M059J (cell line): Measurements from ENCODE around the gene TBC1D22B. TPM values are rescaled to one million over a fixed set of nuclear protein-coding genes. Genes with fewer than 3 reads are reported as not detected.
A peak's percentile ranks its signal among the peaks of the same experiment; 100 is the strongest.
"Not testable (repeated sequence)": the region's sequence is repeated elsewhere in the genome, so short reads cannot be mapped to it uniquely, and the experiment has no call there.

Source experiments
- DNase-seq: peaks from one replicate; pipeline ENCODE4 v3.0.0-alpha.2; 2012; ENCODE audit warnings: low read depth
- total RNA-seq: library from RNA; depleted of rRNA; stranded (reverse); fragments of >200 nt; shearing (Covaris generic); gene quantifications from 2 replicates; pipeline ENCODE4 v1.2.3, GENCODE V29; 2014

Gene TBC1D22B
- total RNA-seq, 1 experiment from 2014 or later: 13.9 TPM

DNA sequence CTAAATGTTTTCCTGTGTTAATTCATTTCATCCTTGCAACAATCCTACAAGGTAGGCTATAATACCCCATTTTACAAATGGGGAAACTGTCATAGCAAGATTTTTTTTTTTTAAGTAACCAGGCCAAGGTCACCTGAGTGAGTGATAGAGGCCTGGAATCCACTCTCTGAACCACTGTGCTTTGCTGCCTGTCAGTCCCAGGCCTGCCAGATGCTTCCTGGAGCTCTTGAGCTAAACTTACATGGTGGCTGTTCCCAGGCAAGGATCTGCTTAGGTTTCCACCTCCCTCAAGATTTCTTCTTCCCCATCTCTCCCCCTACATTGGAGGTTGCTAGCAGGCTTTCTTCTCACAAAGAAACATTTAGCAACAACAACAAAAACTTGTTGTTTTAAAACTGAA lies 63.5 kb downstream of the TBC1D22B start:
- no peak for DNase-seq

DNA sequence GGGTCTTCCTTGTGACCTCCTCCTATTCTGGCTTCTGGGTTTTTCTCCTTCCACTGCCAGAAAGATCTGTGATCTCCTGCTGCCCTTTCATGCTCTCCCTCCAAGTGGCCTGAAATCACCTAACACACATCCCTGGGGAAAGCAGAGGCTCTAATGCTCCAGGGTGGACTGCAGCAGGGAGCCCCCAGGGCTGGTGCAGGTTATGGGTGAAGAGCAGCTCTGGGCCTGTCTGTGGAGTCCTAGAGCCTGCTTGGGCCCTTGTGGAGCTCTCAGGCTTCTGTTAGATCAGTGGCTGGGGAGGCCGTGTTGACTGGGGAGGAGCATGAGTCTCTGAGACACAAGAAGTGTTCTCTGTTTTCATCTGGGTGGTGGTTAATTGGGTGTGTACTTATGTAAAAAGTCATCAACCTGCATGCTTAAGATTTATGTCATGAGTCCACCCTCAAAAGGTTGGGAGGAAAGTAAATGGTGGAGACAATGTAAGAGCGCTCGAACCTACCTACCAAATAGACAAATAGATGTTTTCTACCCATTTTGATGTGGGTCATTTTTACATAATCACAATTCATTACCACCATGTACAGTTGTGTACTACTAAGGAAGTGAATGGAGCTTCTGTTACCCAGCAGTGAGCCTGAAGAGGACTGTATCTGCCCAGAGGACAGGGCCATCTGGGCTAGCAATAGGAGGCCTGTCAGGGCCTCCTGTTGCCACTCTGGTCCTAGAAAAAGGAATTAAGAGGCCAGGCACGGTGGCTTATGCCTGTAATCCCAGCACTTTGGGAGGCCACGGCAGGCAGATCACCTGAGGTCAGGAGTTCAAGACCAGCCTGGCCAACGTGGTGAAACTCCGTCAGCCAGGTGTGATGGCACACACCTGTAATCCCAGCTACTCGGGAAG lies 64.2 kb downstream of the TBC1D22B start:
- no peak for DNase-seq

DNA sequence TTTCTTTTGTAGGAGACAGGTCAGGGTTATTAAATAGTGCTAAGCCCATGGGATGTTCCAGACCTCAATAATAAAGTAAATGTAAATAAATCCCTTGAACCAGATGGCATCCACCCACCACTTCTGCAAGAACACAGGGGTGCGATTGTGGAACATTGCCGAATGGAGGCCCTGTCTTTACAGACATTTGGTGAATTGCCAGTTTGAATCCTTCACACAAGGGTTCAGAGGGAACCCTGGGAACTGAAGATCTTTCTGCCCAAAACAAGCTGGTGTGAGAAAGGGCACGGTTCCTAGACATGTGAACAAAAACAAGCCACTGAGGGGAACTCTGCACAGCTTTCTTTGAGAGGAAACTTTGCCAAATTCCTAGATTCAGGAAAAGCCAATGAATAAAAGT lies 66.0 kb downstream of the TBC1D22B start:
- DNase-seq: peak; percentile 28

DNA sequence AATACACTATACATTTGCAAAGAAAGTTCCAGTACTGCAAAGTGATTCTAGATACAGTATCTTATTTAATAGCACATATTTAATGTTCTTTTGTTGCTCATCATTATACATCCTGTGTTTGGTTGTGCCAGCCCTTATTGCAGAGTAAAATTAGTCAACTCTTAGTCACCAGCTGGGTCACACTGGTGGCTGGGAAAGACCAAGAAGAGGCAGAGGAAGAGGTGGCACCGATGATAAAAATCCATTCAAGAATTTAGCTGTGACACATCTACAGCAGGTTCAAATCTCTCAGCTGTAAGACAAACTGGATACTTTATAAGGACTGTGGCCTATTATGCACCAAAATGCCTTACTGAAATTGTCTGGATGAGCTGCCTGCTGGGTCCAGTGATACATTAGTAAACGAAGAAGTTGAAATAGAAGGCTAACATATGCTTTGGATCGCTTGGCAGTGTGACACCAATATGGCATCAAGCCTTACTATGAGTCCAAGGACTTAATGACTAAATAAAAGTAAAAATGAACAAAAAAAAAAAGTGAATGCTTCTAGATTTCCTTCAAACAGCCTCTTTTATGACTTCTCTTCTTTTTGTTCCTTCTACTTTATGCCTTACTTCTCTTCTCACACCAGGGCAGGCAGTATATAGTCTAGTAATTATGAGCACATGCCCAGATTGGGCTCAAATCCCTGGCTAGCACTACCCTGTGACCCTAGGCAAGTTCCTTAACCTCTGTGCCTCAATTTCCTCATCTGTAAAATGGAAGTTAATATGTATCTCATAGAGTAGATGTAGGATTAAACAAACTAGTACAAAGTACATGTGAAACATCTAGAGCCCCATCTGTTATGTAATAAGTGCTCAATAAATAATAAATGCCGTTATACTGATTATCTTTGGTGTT lies 66.8 kb downstream of the TBC1D22B start:
- peak; percentile 90 for DNase-seq

DNA sequence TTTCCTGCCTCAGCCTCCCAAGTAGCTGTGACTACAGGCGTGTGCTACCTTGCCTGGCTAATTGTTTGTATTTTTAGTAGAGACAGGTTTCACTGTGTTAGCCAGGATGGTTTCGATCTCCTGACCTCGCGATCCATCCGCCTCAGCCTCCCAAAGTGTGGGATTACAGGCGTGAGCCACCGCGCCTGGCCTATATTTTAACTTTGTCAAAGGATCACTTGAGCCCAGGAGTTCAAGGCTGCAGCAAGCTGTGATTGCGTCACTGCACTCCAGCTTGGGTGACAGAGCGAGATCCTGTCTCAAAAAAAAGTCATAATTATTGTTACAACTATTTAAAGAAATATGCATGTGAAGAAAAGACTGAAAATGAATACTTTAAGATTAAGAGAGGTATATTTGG lies 72.8 kb downstream of the TBC1D22B start:
- DNase-seq: not testable (repeated sequence)

DNA sequence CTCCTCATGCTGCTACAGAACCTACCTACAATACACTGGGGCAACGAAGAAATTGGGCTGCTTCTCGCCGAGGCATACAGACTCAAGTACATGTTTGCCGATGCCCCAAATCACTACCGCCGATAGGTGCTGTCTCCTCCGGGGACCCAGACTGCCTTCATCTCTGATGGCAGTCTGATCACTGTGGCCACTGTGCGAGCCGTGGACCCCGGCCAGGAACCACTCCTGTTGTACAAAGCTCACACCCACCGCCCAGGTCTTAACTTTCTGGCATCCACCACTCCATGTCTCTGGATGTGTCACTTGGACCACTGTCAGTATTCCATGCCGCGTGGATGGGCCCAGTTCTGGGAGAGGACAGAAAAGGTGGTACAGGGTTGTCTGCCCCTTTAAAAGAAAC lies 73.5 kb downstream of the TBC1D22B start:
- DNase-seq: no peak

DNA sequence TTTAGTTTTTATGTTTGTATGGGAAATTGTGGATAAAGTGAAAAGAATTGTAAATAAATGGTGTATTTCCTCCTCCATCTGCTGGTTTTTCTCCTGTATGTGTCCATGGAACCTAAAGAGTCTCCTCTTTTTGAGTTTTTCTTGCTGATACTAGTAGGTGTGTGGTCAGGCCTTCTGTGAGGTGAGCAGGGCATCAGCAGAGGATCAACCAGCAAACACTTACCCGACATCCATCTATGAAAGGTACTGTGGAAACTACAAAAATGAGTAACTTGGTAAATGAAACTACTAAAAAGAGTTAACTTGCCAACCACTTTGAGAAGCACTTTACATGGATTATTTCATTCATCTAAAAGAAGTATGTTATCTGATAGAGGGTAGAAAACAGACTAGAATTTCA lies 75.3 kb downstream of the TBC1D22B start:
- no peak for DNase-seq

DNA sequence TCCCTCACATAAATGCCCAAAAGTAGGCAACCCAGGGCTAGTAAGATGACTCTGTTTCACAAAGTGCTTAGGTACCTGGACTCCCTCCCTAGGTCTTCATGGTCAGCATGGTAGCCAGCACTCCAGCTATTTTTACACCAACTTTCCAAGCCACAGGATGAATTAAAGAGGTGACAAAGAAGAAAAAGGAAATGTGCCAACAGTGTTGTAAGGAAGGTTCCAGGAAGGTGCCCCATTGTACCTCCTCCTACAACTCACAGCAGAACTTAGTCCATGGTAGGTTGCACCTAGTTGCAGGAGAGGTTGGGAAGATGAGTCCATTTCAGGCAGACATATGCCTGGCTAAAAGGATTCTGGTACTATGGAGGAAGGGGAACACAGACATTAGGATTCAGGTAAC lies 76.5 kb downstream of the TBC1D22B start:
- DNase-seq: no peak

DNA sequence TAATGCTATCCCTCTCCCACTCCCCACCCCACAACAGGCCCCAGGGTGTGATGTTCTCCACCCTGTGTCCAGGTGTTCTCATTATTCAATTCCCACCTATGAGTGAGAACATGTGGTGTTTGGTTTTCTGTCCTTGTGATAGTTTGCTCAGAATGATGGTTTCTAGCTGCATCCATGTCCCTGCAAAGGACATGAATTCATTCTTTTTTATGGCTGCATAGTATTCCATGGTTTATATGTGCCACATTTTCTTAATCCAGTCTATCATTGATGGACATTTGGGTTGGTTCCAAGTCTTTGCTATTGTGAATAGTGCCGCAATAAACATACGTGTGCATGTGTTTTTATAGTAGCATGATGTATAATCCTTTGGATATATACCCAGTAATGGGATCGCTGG lies 80.7 kb downstream of the TBC1D22B start:
- not testable (repeated sequence) for DNase-seq

DNA sequence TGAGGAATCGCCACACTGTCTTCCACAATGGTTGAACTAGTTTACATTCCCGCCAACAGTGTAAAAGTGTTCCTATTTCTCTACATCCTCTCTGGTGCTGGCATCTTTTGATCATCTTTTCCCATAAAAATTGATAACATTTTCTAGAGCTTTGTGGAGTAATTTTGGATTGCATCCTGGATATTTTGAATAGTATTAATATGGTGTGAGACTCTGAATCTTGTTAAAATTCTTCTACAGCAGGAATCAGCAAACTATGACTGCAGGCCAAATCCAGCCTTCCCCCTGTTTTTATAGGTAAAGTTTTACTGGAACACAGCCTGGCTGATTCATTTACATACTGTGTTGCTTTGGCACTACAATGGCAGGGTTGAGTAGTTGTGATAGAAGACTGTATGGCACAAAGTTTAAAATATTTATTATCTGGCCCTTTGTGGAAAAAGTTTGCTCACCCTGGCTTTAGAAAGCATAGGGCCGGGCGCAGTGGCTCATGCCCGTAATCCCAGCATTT lies 81.2 kb downstream of the TBC1D22B start:
- peak; percentile 44 for DNase-seq

DNA sequence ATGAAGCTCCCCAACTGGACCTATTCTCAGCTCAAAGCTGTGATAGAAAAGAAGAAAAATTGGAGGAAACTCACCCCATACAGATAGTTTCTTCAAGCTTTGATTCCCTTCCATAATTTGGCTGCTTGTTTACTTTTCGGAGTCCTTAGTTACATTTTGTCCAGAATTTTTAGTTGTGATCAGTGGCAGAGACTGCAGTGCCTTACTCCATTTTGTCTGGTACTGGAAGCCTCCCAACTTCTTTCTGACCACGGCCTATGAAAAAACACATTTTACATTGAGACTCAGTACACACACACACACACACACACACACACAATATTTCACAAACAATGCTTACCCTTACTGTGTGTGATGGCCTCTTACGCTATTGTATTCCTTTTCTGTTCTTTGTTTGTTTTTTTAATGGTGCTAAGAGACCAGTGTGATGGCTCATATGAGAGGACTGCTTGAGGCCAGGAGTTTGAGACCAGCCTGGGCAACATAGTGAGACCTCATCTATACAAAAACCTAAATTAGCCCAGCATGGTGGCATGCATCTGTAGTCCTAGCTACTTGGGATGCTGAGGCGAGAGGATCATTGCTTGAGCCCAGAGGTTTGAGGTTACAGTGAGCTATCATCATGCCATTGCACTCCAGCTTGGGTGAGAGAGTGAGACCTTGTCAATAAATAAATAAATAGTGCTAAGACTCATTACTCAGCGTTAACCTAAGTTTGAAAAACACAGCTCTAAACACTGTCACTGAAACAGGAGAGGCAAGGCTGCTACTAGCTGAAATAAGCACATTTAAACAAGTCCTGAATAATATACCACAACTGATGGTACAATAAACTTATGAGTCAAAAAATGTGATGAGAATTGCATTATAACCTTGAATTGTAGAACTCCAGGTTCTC lies 82.4 kb downstream of the TBC1D22B start:
- peak; percentile 77 for DNase-seq

DNA sequence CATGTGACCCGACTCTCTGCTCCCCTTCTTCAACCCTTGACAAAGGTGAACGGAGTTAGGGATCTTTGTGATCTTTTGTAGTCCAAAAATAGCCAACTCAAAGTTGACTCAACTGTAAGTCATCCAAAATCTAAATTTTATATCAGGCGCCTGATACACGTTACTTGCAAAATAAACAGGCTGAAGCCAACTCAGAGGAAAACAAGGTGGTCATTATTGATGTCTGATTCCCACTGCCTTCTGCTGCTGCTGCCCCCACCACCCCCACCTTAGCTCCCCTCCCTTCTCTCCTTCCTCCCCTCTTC lies 83.0 kb downstream of the TBC1D22B start:
- no peak for DNase-seq

DNA sequence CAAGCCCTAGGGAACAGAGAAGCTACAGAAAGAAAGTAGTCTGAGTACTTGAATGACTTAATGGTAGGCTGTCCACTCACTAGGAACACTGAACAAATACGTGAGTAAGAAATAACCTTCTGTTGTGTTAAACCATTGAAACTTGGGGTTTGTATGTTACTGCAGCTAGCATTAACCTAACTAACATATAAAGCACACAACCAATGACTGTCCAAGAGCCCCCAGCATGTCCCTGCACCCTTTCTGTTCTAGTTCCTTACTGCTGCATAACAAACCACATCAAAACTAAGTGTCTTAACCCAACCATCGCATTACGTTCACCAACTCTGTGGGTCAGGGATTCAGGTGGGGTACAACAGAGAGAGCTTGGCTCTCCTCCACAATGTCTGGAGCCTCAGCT lies 85.7 kb downstream of the TBC1D22B start:
- no peak for DNase-seq

DNA sequence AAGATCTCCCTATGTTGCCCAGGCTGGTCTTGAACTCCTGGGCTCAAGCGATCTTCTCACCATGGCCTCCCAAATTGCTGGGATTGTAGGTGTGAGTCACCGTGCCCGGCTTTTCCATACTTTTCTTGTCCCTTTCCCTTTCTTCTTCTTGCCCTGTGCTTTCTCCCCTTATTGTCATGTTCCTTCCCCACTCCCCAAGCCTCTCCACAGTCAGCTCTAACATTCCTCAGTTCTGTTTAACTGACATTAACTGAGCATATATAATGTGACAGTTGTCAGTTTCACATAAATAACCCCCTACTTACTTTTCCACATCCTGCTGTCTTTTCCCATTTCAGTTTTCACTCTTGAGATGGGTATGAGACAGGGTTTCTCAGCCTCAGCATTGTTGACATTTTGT lies 86.7 kb downstream of the TBC1D22B start:
- no peak for DNase-seq

DNA sequence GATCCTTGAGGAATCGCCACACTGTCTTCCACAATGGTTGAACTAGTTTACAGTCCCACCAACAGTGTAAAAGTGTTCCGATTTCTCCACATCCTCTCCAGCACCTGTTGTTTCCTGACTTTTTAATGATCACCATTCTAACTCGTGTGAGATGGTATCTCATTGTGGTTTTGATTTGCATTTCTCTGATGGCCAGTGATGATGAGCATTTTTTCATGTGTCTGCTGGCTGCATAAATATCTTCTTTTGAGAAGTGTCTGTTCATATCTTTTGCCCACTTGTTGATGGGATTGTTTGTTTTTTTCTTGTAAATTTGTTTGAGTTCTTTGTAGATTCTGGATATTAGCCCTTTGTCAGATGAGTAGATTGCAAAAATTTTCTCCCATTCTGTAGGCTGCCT lies 88.2 kb downstream of the TBC1D22B start:
- DNase-seq: not testable (repeated sequence)

DNA sequence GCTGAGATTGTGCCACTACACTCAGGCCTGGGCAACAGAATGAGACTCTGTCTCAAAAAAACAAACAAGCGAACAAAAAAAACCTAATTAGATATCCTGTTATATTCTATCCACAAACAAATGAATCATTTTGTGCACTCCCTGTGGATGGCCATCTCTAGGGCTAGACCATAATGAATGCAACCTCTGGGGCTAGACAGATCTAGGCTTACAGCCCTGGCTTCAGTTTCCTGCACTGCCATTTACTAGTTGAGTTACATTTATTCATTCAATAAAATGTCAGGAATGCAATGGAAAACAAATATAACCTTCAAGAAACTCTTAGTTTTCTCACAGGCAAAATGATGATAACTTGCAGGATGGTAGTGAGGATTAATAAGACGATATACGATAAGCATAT lies 89.6 kb downstream of the TBC1D22B start:
- no peak for DNase-seq

DNA sequence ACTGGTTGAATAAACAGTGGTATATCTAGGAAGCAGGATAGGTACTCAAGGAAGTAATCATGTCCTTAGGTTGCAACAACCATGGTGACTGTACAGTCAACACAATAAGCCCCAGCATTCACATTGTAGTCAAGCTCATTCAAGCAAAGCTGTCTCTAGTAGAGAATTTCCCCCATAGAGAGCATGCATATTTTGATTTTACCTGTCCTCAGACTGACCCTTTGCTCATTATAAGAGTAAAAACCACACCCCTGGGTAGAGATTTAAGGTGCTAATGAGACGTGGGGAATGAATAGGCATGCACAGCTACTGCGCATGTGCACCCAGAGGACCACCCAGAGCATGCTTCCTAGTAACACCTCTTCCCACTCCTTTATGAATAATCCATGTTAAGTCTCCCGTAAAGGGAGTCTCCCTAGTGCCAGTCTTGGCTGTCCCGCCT lies 90.1 kb downstream of the TBC1D22B start:
- DNase-seq: no peak

DNA sequence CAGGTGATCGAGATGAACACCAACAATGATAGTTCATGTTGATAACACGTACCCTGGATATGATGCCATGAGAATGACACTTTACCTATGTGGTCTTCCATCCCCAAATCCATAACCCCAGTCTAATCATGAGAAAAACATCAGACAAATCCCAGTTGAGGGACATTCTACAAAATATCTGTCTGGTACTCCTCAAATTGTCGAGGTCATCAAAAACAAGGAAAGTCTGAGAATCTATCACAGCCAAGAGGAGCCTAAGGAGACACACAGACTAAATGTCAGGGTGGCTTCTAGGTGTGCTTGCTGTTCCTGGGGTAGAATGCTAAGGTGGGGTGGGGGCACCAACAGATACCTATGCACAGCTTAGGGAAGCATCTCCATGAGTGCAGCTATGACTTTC lies 93.5 kb downstream of the TBC1D22B start:
- DNase-seq: no peak

DNA sequence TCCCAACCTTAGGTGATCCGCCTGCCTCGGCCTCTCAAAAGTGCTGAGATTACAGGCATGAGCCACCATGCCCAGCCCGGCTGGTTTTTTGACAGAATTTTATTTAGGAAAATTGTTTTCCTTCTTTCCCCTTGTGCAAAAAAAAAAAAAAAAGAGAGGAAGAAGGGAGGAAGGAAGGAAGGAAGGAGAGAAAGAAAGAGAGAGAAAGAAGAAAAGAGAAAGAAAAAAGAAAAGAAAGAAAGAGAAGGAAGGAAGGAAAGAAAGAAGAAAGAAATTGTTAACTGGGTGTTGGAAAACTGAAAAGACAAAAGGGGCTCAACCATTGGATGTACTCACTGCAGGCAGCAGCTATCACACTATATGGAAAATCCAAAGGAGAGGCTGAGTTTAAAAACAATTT lies 94.8 kb downstream of the TBC1D22B start:
- no peak for DNase-seq

DNA sequence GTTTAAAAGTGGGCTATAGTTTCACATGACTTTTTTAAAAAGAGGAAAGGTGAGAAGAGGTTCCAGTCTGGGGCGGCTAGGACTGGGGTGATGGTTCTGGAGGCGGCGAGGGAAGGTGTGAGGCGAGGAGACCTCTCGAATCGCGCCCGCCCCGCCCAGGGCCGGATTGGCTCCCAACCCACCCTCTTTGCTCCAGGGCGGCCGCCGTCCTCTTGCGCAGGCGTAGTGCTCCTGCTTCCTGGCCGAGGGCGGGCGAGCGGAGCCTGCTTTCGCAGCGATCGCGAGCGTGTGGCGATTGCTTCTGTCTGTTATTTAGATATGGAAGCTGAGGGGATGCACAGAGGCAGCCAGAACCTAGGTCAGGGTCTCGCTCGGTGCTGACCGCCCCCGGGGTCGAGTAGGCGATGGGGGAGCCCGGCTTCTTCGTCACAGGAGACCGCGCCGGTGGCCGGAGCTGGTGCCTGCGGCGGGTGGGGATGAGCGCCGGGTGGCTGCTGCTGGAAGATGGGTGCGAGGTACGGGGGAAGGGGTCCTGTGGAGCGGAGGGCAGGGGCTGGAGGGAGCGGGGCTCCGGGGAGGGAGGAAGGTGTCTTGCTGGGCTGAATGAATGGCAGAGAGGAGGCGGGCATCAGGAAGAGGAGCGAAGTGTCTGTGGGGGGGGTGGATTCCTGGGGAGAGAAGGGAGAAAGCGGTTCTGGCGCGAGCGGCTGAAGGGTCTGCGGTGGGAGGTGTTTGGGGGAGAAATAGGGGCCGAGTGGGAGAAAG lies 96.4 kb downstream of the TBC1D22B start, which contains the start of gene RNF8:
RNF8 (plus strand) TSS at position 223 of the 765 bp plus-strand sequence; CDS start at position 405, 182 bp downstream.
- DNase-seq: peak; percentile 90
